ENCODE results near the gene ECHDC1. TPM values are rescaled to one million over a fixed set of nuclear protein-coding genes. Genes with fewer than 3 reads are reported as not detected.

The ECHDC1 gene
- total and polyA plus RNA-seq, 2 of the 8 experiments (the other 6 are each of a cell fraction or from before 2014, with no cell fraction given), result 11.3 to 60.5 TPM

GRCh38 chr6:127301199-127301700, 42.2 kb downstream of the ECHDC1 start:
- Histone ChIP-seq H3K4me3 (ENCODE audit: extremely low read depth in 1 of 4, insufficient read depth in 2 of 4, low read depth in 3 of 4, low read length in 4 of 4) (no peak overlapping the region), H2AFZ (ENCODE audit: low read length) (no peak overlapping the region), H2BK120ac (replicated peaks; ENCODE audit: low read depth, low read length) (no peak overlapping the region), H3K23ac (ENCODE audit: insufficient read length) (no peak overlapping the region), H3K36me3 (ENCODE audit: control insufficient read depth in 2 of 4, insufficient read depth in 4 of 4, low read length in 3 of 4) (no peaks in the 10 kb centered on the region; a peak in 1 of 8 replicates), H2AK5ac (ENCODE audit: low read depth, low read length) (no peak overlapping the region), H3K4me2 (ENCODE audit: insufficient read depth in 1 of 2, low read depth in 2 of 2, low read length in 2 of 2) (no peak overlapping the region), H3K23me2 (ENCODE audit: low read depth, low read length) (no peaks in the 10 kb centered on the region), H3K27ac (ENCODE audit: low read depth, low read length) (no peak overlapping the region), H2BK20ac (ENCODE audit: low read length) (no peak overlapping the region), H3K4me1 (replicated peaks in 1 of 4; ENCODE audit: control insufficient read depth in 3 of 4, insufficient read depth in 4 of 4, low read length in 3 of 4) (peaks cover 0 to 4% (median 1%) of the 10 kb centered on the region in 4 experiments; a peak in 3 of 7 replicates), H3K79me1 (ENCODE audit: low read depth, low read length) (no peaks in the 10 kb centered on the region), H3K18ac (ENCODE audit: extremely low read depth, low read length) (no peak overlapping the region), H3K56ac (replicated peaks; ENCODE audit: insufficient read length, low read depth, low read length) (no peak overlapping the region), H4K91ac (replicated peaks; ENCODE audit: insufficient read length, low read length) (no peak overlapping the region), H2BK15ac (ENCODE audit: low read length) (no peak overlapping the region), H3K4ac (replicated peaks; ENCODE audit: insufficient read length, low read depth, low read length) (no peak overlapping the region), H3K9me3 (ENCODE audit: insufficient read depth in 2 of 2, low read depth in 1 of 2, low read length in 1 of 2) (no peaks in the 10 kb centered on the region), H3K9ac (replicated peaks in 1 of 4; ENCODE audit: extremely low read depth in 1 of 4, low read depth in 3 of 4, low read length in 3 of 4) (no peak overlapping the region), H3K79me2 (ENCODE audit: control insufficient read depth in 1 of 2, insufficient read depth in 2 of 2, low read length in 2 of 2) (peaks cover 0 to 3% of the 10 kb centered on the region in 2 experiments; a peak in 1 of 4 replicates), H3K14ac (ENCODE audit: insufficient read length) (no peak overlapping the region), H4K20me1 (replicated peaks in 1 of 2; ENCODE audit: control insufficient read depth in 1 of 2, insufficient read depth in 2 of 2, low read length in 2 of 2) (peaks cover 0 to 3% of the 10 kb centered on the region in 2 experiments), H2BK12ac (ENCODE audit: low read depth, low read length) (no peak overlapping the region), H3K27me3 (replicated peaks in 1 of 4; ENCODE audit: control insufficient read depth in 3 of 4, extremely low read depth in 1 of 4, insufficient read depth in 3 of 4, low read length in 3 of 4) (no peaks in the 10 kb centered on the region), H4K5ac (ENCODE audit: insufficient read length, low read depth, low read length) (no peak overlapping the region), H2BK5ac (ENCODE audit: low read depth, low read length) (no peak overlapping the region), H4K8ac (ENCODE audit: extremely low read depth, insufficient read depth, low read length) (no peak overlapping the region)
- ChIA-PET CTCF (ENCODE audit: partially characterized antibody) (interaction anchor here (0.6 to 3.5 kb wide), 12 partner anchors 9 to 662 kb away, joined by 3 to 17 read pairs (median 4); no protein-coding TSS in a partner anchor), POLR2A (ENCODE audit: partially characterized antibody) (interaction anchor here (0.8 to 2.1 kb wide), 4 partner anchors 10 to 35 kb away, joined by 3 to 6 read pairs (median 3); partner anchors contain the start of gene RNF146)
- 96% methylated on average over 6 of the region's 6 CpGs; no CpG with 5 or more reads in 1 of the 2 experiments for WGBS, 2 experiments (ENCODE audit: extremely low coverage in 1 of 2, insufficient coverage in 1 of 2, insufficient read length in 1 of 2, insufficient replicate concordance in 2 of 2, low coverage in 1 of 2, low lambda C conversion rate in 2 of 2, missing lambda C conversion rate in 1 of 2)
- FAIRE-seq (no peak), DNase-seq (ENCODE audit: low read depth in 1 of 2, low spot score in 2 of 2) (no peak)
- no peak for TF ChIP-seq RFX5 (IDR thresholded peaks at IDR 0.05; ENCODE audit: borderline replicate concordance, low read depth, low read length)
